WTC11 (cell line): Measurements from ENCODE around the gene CHAT. TPM values are rescaled to one million over a fixed set of nuclear protein-coding genes. Genes with fewer than 3 reads are reported as not detected.

Source experiments
- ATAC-seq: fragments of 200-7000 bp; cut with Tn5 transposase; 2 replicates; pipeline ENCODE4 v1.10.0; 2021; ENCODE audit warnings: mild to moderate bottlenecking, moderate library complexity
- CTCF ChIA-PET: fragments of 300-600 bp; sonication (Branson Sonifier 250); formaldehyde crosslinking; loops from one replicate; lab custom pipeline; 2021; ENCODE audit warnings: antibody characterized with exemption; lab: Charles Lee
- POLR2A ChIA-PET: fragments of 350-600 bp; sonication (Branson Sonifier 250); formaldehyde crosslinking; loops from one replicate; lab custom pipeline; 2021; ENCODE audit warnings: antibody characterized with exemption; lab: Charles Lee
- DNase-seq: peaks from one replicate; pipeline ENCODE4 v3.0.0; 2021; ENCODE audit warnings: low spot score
- H3K27ac Mint-ChIP-seq: 2 replicates; pipeline ENCODE4 v1.8.0; 2021; ENCODE audit warnings: mixed read lengths
- H3K27me3 Mint-ChIP-seq: 2 replicates; pipeline ENCODE4 v1.8.0; 2021; ENCODE audit warnings: low read depth, mild to moderate bottlenecking, moderate library complexity, mixed read lengths
- H3K36me3 Mint-ChIP-seq: 2 replicates; pipeline ENCODE4 v1.8.0; 2021; ENCODE audit warnings: mixed read lengths
- H3K4me1 Mint-ChIP-seq: 2 replicates; pipeline ENCODE4 v1.8.0; 2022; ENCODE audit warnings: mixed read lengths
- H3K4me3 Mint-ChIP-seq: 2 replicates; pipeline ENCODE4 v1.8.0; 2021; ENCODE audit warnings: mild to moderate bottlenecking, moderate library complexity, mixed read lengths
- H3K9me3 Mint-ChIP-seq: 2 replicates; pipeline ENCODE4 v1.8.0; 2021; ENCODE audit warnings: mixed read lengths
- ESRRA ChIP-seq: sonication (generic); formaldehyde crosslinking; IDR thresholded peaks from 2 replicates; pipeline ENCODE4 v1.8.1; 2022; ENCODE audit warnings: mild to moderate bottlenecking, missing genetic modification reagents, borderline replicate concordance
- GABPB1 ChIP-seq: sonication (generic); formaldehyde crosslinking; IDR thresholded peaks from 2 replicates; pipeline ENCODE4 v1.8.1; 2023; ENCODE audit warnings: mild to moderate bottlenecking, missing genetic modification reagents
- HMGA2 ChIP-seq: fragments of 250-450 bp; sonication (Bioruptor Pico); IDR thresholded peaks from 2 replicates; pipeline ENCODE4 v1.4.0; 2021; ENCODE audit warnings: mild to moderate bottlenecking, moderate library complexity
- IRF2 ChIP-seq: sonication (generic); formaldehyde crosslinking; IDR thresholded peaks from 2 replicates; pipeline ENCODE4 v1.8.0; 2022; ENCODE audit warnings: low read depth, missing genetic modification reagents, borderline replicate concordance
- KAT7 ChIP-seq: sonication (generic); formaldehyde crosslinking; IDR thresholded peaks from 2 replicates; pipeline ENCODE4 v1.8.1; 2023; ENCODE audit warnings: missing genetic modification reagents, mild to moderate bottlenecking, borderline replicate concordance
- NFYB ChIP-seq: sonication (generic); formaldehyde crosslinking; conservative IDR thresholded peaks from 2 replicates; pipeline ENCODE4 v1.8.0; 2022; ENCODE audit warnings: low read depth, missing genetic modification reagents
- NR1H2 ChIP-seq: sonication (generic); formaldehyde crosslinking; IDR thresholded peaks from 2 replicates; pipeline ENCODE4 v1.9.0; 2021; ENCODE audit warnings: mild to moderate bottlenecking, moderate library complexity, missing genetic modification reagents
- PRRX2 ChIP-seq: fragments of 250-450 bp; sonication (Bioruptor Pico); IDR thresholded peaks from 2 replicates; pipeline ENCODE4 v1.8.0; 2021; ENCODE audit warnings: mild to moderate bottlenecking
- SMAD4 ChIP-seq: sonication (generic); formaldehyde crosslinking; IDR thresholded peaks from 2 replicates; pipeline ENCODE4 v1.8.0; 2022; ENCODE audit warnings: mild to moderate bottlenecking, missing genetic modification reagents
- TCF7 ChIP-seq: sonication (generic); formaldehyde crosslinking; IDR thresholded peaks from 2 replicates; pipeline ENCODE4 v1.8.0; 2022; ENCODE audit warnings: mild to moderate bottlenecking, low read depth, missing genetic modification reagents, moderate library complexity
- TP53 ChIP-seq: sonication (generic); formaldehyde crosslinking; IDR thresholded peaks from 2 replicates; pipeline ENCODE4 v1.8.1; 2023; ENCODE audit warnings: mild to moderate bottlenecking, missing genetic modification reagents
- ZNF138 ChIP-seq: sonication (generic); formaldehyde crosslinking; conservative IDR thresholded peaks from 2 replicates; pipeline ENCODE4 v1.8.1; 2022; ENCODE audit warnings: mild to moderate bottlenecking, moderate library complexity, missing genetic modification reagents
- ZNF219 ChIP-seq: sonication (generic); formaldehyde crosslinking; IDR thresholded peaks from 2 replicates; pipeline ENCODE4 v1.8.0; 2023; ENCODE audit warnings: missing genetic modification reagents, mild to moderate bottlenecking, borderline replicate concordance
- ZNF317 ChIP-seq: sonication (generic); formaldehyde crosslinking; IDR thresholded peaks from 2 replicates; pipeline ENCODE4 v1.8.1; 2023; ENCODE audit warnings: low read depth, mild to moderate bottlenecking, moderate library complexity, missing genetic modification reagents, borderline replicate concordance
- ZNF396 ChIP-seq: fragments of 250-450 bp; sonication (Bioruptor Pico); IDR thresholded peaks from 2 replicates; pipeline ENCODE4 v1.8.0; 2021; ENCODE audit warnings: mild to moderate bottlenecking, moderate library complexity, borderline replicate concordance
- ZNF416 ChIP-seq: fragments of 250-450 bp; sonication (Bioruptor Pico); IDR thresholded peaks from 2 replicates; pipeline ENCODE4 v1.9.0; 2021; ENCODE audit warnings: mild to moderate bottlenecking, inconsistent platforms
- total RNA-seq: library from RNA; stranded (reverse); gene quantifications from 3 replicates; pipeline ENCODE4 v1.2.3, GENCODE V29; 2021
- TF ChIP-seq, protein P1 (sequence below): fragments of 200-600 bp; IDR thresholded peaks from 2 replicates; pipeline ENCODE4 v1.8.0; 2022; ENCODE audit warnings: antibody characterized with exemption
- TF ChIP-seq, protein P2 (sequence below): sonication (generic); formaldehyde crosslinking; IDR thresholded peaks from 2 replicates; pipeline ENCODE4 v1.8.0; 2022; ENCODE audit warnings: mild to moderate bottlenecking, missing genetic modification reagents
- TF ChIP-seq, protein P3 (sequence below): sonication (generic); formaldehyde crosslinking; IDR thresholded peaks from 2 replicates; pipeline ENCODE4 v1.8.1; 2023; ENCODE audit warnings: mild to moderate bottlenecking, missing genetic modification reagents
- TF ChIP-seq, protein P4 (sequence below): sonication (generic); formaldehyde crosslinking; IDR thresholded peaks from 2 replicates; pipeline ENCODE4 v1.8.1; 2022; ENCODE audit warnings: missing genetic modification reagents, borderline replicate concordance
- TF ChIP-seq, protein P5 (sequence below): sonication (generic); formaldehyde crosslinking; IDR thresholded peaks from 2 replicates; pipeline ENCODE4 v1.8.1; 2022; ENCODE audit warnings: low read depth, missing genetic modification reagents, borderline replicate concordance
- TF ChIP-seq, protein P6 (sequence below): fragments of 250-450 bp; sonication (Bioruptor Pico); IDR thresholded peaks from 2 replicates; pipeline ENCODE4 v1.9.0; 2021; ENCODE audit warnings: mild to moderate bottlenecking

Gene CHAT
- total RNA-seq, 1 experiment from 2014 or later = not detected

DNA sequence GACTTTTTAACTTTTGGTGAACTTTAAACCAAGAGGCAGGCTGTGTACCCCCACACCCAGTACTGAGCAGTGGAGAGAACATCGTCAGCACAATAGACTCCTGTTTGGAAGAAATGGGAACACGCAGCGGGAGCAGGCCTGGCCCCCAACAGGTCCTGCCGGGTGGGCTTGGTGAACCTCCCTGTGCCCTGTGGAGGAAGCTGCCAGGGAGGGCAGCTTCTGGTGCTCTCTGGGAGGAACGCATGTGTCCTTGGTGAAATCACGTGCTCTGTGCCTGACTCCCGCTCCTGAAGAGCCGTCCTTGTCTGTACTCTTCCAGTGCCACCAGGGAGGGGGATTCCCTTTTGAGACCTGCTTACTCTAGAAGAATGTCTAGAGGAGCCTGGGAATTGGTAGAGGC is 31.6 kb downstream of the CHAT start (continued):
- TF ChIP-seq, protein P1, sequence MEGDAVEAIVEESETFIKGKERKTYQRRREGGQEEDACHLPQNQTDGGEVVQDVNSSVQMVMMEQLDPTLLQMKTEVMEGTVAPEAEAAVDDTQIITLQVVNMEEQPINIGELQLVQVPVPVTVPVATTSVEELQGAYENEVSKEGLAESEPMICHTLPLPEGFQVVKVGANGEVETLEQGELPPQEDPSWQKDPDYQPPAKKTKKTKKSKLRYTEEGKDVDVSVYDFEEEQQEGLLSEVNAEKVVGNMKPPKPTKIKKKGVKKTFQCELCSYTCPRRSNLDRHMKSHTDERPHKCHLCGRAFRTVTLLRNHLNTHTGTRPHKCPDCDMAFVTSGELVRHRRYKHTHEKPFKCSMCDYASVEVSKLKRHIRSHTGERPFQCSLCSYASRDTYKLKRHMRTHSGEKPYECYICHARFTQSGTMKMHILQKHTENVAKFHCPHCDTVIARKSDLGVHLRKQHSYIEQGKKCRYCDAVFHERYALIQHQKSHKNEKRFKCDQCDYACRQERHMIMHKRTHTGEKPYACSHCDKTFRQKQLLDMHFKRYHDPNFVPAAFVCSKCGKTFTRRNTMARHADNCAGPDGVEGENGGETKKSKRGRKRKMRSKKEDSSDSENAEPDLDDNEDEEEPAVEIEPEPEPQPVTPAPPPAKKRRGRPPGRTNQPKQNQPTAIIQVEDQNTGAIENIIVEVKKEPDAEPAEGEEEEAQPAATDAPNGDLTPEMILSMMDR = no peak
- no peak for TF ChIP-seq NFYB (CRISPR knock-in tag)
- no peak for TF ChIP-seq ZNF416
- no peak for TF ChIP-seq ZNF138
- no peak for TF ChIP-seq ZNF396 (CRISPR knock-in tag)
- no peak for TF ChIP-seq ZNF219 (CRISPR knock-in tag)

DNA sequence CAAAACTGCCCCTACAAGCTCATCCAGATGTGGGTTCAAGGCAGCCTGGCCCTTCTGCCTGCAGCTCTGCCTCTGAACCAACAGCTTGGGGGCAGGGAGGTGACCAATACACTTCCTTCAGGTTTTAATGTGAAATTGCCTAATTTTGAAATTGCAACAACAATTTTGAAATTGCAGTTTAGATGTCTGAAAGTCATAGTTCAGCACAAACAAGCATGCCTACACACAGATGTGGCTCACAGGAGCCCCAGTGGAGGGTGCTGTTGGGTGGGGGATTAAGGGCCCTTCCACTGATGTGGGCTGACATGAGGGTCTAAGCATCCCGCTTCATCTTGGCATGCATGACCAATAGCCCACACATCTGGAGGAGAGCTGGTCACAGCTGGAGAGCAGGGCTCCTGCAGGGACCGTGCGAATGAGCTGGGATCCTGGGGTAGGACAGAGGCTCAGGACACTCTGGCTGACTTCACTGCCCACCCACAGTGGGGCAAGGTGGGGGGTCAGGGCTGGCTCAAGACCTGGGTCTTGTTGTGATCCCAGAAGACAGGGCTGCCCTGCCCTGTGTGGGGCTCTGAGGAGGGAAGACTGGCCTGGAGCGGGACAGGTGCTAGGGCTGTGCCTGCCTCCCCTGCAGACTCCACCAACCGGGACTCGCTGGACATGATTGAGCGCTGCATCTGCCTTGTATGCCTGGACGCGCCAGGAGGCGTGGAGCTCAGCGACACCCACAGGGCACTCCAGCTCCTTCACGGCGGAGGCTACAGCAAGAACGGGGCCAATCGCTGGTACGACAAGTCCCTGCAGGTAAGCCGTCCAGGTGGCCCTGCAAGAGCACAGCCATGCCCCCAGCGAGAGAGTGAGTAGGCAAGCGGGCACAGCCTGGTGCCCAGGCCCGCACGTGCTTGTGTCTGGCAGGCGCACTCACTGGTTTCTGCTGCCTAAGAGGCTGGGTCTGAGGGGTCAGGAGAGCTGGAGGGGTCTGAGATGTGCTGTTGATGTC is 32.3 kb downstream of the CHAT start:
- POLR2A ChIA-PET = no interaction called here

More for the DNA sequence above, 32.3 kb downstream of the CHAT start:
- TF ChIP-seq NFYB (CRISPR knock-in tag) (no peak), NR1H2 (CRISPR knock-in tag) (no peak), GABPB1 (CRISPR knock-in tag) (no peak), IRF2 (no peak), ZNF219 (CRISPR knock-in tag) (no peak), TCF7 (CRISPR knock-in tag) (no peak), KAT7 (CRISPR knock-in tag) (no peak), TP53 (no peak), ZNF317 (CRISPR knock-in tag) (no peak), SMAD4 (CRISPR knock-in tag) (no peak), PRRX2 (CRISPR knock-in tag) (no peak), ZNF138 (no peak), ESRRA (CRISPR knock-in tag) (no peak), HMGA2 (CRISPR knock-in tag) (no peak)
- TF ChIP-seq, protein P2, sequence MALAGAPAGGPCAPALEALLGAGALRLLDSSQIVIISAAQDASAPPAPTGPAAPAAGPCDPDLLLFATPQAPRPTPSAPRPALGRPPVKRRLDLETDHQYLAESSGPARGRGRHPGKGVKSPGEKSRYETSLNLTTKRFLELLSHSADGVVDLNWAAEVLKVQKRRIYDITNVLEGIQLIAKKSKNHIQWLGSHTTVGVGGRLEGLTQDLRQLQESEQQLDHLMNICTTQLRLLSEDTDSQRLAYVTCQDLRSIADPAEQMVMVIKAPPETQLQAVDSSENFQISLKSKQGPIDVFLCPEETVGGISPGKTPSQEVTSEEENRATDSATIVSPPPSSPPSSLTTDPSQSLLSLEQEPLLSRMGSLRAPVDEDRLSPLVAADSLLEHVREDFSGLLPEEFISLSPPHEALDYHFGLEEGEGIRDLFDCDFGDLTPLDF (CRISPR knock-in tag) = no peak
- TF ChIP-seq, protein P3, sequence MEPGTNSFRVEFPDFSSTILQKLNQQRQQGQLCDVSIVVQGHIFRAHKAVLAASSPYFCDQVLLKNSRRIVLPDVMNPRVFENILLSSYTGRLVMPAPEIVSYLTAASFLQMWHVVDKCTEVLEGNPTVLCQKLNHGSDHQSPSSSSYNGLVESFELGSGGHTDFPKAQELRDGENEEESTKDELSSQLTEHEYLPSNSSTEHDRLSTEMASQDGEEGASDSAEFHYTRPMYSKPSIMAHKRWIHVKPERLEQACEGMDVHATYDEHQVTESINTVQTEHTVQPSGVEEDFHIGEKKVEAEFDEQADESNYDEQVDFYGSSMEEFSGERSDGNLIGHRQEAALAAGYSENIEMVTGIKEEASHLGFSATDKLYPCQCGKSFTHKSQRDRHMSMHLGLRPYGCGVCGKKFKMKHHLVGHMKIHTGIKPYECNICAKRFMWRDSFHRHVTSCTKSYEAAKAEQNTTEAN = no peak
- TF ChIP-seq, protein P4, sequence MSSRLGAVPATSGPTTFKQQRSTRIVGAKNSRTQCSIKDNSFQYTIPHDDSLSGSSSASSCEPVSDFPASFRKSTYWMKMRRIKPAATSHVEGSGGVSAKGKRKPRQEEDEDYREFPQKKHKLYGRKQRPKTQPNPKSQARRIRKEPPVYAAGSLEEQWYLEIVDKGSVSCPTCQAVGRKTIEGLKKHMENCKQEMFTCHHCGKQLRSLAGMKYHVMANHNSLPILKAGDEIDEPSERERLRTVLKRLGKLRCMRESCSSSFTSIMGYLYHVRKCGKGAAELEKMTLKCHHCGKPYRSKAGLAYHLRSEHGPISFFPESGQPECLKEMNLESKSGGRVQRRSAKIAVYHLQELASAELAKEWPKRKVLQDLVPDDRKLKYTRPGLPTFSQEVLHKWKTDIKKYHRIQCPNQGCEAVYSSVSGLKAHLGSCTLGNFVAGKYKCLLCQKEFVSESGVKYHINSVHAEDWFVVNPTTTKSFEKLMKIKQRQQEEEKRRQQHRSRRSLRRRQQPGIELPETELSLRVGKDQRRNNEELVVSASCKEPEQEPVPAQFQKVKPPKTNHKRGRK (CRISPR knock-in tag) = no peak
- TF ChIP-seq, protein P5, sequence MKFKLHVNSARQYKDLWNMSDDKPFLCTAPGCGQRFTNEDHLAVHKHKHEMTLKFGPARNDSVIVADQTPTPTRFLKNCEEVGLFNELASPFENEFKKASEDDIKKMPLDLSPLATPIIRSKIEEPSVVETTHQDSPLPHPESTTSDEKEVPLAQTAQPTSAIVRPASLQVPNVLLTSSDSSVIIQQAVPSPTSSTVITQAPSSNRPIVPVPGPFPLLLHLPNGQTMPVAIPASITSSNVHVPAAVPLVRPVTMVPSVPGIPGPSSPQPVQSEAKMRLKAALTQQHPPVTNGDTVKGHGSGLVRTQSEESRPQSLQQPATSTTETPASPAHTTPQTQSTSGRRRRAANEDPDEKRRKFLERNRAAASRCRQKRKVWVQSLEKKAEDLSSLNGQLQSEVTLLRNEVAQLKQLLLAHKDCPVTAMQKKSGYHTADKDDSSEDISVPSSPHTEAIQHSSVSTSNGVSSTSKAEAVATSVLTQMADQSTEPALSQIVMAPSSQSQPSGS (CRISPR knock-in tag) = no peak
- TF ChIP-seq, protein P6, sequence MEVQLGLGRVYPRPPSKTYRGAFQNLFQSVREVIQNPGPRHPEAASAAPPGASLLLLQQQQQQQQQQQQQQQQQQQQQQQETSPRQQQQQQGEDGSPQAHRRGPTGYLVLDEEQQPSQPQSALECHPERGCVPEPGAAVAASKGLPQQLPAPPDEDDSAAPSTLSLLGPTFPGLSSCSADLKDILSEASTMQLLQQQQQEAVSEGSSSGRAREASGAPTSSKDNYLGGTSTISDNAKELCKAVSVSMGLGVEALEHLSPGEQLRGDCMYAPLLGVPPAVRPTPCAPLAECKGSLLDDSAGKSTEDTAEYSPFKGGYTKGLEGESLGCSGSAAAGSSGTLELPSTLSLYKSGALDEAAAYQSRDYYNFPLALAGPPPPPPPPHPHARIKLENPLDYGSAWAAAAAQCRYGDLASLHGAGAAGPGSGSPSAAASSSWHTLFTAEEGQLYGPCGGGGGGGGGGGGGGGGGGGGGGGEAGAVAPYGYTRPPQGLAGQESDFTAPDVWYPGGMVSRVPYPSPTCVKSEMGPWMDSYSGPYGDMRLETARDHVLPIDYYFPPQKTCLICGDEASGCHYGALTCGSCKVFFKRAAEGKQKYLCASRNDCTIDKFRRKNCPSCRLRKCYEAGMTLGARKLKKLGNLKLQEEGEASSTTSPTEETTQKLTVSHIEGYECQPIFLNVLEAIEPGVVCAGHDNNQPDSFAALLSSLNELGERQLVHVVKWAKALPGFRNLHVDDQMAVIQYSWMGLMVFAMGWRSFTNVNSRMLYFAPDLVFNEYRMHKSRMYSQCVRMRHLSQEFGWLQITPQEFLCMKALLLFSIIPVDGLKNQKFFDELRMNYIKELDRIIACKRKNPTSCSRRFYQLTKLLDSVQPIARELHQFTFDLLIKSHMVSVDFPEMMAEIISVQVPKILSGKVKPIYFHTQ = no peak
- peak; percentile 16 for DNase-seq
- no peaks in the 10 kb centered on the region for H3K9me3 Mint-ChIP-seq
- CTCF ChIA-PET = interaction anchor here (0.5 to 1.4 kb wide), 5 partner anchors 8 to 297 kb away, joined by 3 to 6 read pairs (median 3); no protein-coding TSS in a partner anchor
- peaks cover 17% of the 10 kb centered on the region for H3K27me3 Mint-ChIP-seq
- peak; percentile 39 for ATAC-seq
- H3K36me3 Mint-ChIP-seq = no peaks in the 10 kb centered on the region
- no peak overlapping the region for H3K4me3 Mint-ChIP-seq
- H3K27ac Mint-ChIP-seq = no peak overlapping the region
- H3K4me1 Mint-ChIP-seq = peaks cover 14% of the 10 kb centered on the region
